Measurements from ENCODE around the gene TSPAN17.

DNA sequence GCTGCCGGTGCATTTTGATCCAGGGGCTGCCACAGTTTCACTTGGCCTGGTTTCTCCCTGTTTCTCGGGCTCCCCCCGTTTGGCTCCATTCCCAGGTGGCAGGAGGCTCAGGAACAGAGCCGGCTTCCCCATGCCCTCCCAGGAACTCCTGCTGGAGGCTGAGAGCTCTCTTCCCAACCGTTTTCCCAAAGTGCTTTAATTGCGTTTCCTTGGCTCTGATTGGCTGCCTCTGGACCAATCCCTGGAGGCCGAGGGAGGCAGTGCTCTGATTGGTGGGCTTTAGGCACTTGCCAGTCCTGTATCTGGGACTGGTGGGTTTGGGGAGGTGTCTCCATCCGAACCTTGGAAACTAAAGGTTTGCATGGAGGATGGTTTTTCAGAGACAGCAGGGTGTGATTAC is 4.9 kb downstream of the TSPAN17 start:
- TF ChIP-seq POLR2A (IDR thresholded peaks at IDR 0.05; ENCODE audit: low read length) (no peak), GATA1 (IDR thresholded peaks at IDR 0.05; ENCODE audit: low read depth, low read length) (no peak)
